Measurements from ENCODE around the gene MCM8. TPM values are rescaled to one million over a fixed set of nuclear protein-coding genes. Genes with fewer than 3 reads are reported as not detected.

Gene MCM8
- total and polyA plus RNA-seq, 9 of the 15 experiments (the other 6 are each of a cell fraction or from before 2014, with no cell fraction given), result 4.5 to 43.8 (median 25.4) TPM

- intact Hi-C loops (cut with micrococcal nuclease) (no loop called here), in situ Hi-C loops (cut with MboI) (no loop called here)
- Histone ChIP-seq H3K36me3 (ENCODE audit: control insufficient read depth, insufficient read depth, low read length) (peaks cover 68% of the 10 kb centered on the region), H3K9ac (ENCODE audit: insufficient read depth in 1 of 2, low read depth in 2 of 2, low read length in 2 of 2) (no peak overlapping the region), H3K9me1 (ENCODE audit: control insufficient read depth, insufficient read depth, low read length) (no peaks in the 10 kb centered on the region), H3K9me3 (replicated peaks; ENCODE audit: control insufficient read depth, insufficient read depth, low read depth, low read length) (no peaks in the 10 kb centered on the region), H2AFZ (ENCODE audit: low read depth, low read length) (no peak overlapping the region), H3K27me3 (ENCODE audit: control insufficient read depth in 2 of 2, insufficient read depth in 2 of 2, low read length in 2 of 2) (no peaks in the 10 kb centered on the region), H3K79me2 (ENCODE audit: control insufficient read depth, insufficient read depth, low read length) (no peaks in the 10 kb centered on the region), H4K20me1 (replicated peaks; ENCODE audit: control insufficient read depth, insufficient read depth, low read length) (no peaks in the 10 kb centered on the region), H3K4me1 (replicated peaks in 1 of 2; ENCODE audit: control insufficient read depth in 2 of 2, insufficient read depth in 2 of 2, low read length in 2 of 2) (no peaks in the 10 kb centered on the region), H3K4me3 (no peak overlapping the region), H3K27ac (ENCODE audit: extremely low read depth, low read depth, low read length) (no peak overlapping the region), H3K4me2 (ENCODE audit: insufficient read depth, low read length) (no peak overlapping the region)
- no peak for TF ChIP-seq BMI1 (IDR thresholded peaks at IDR 0.05; ENCODE audit: low read length)
- TF ChIP-seq GABPA (tag; conservative IDR thresholded peaks at IDR 0.05; ENCODE audit: low read depth), result no peak
- no peak for TF ChIP-seq ESRRB (CRISPR knock-in tag; IDR thresholded peaks at IDR 0.05; ENCODE audit: borderline replicate concordance)
- TF ChIP-seq NR2C2 (CRISPR knock-in tag; IDR thresholded peaks at IDR 0.05), result no peak
- no peak for TF ChIP-seq NR2C2 (tag; IDR thresholded peaks at IDR 0.05)
- no peak for TF ChIP-seq ZBTB5 (IDR thresholded peaks at IDR 0.05)
- TF ChIP-seq RFX7 (CRISPR knock-in tag; IDR thresholded peaks at IDR 0.05), result no peak
- TF ChIP-seq ZNF277 (CRISPR knock-in tag; IDR thresholded peaks at IDR 0.05; ENCODE audit: borderline replicate concordance), result no peak
- TF ChIP-seq HNRNPK (IDR thresholded peaks at IDR 0.05; ENCODE audit: low read depth, low read length, poor library complexity, severe bottlenecking), result no peak
- no peak for TF ChIP-seq ZNF384 (IDR thresholded peaks at IDR 0.05; ENCODE audit: low read depth, low read length)
- no peak for TF ChIP-seq ZNF584 (CRISPR knock-in tag; IDR thresholded peaks at IDR 0.05; ENCODE audit: low read depth)
- no peak for TF ChIP-seq U2AF1 (optimal IDR thresholded peaks at IDR 0.05; ENCODE audit: low read depth, low read length)
- no peak for TF ChIP-seq BRD9 (IDR thresholded peaks at IDR 0.05; ENCODE audit: low read depth, partially characterized antibody)
- no peak for TF ChIP-seq ZNF134 (CRISPR knock-in tag; conservative IDR thresholded peaks at IDR 0.05)
- TF ChIP-seq LARP7 (IDR thresholded peaks at IDR 0.05), result no peak
- FAIRE-seq (no peak), DNase-seq (ENCODE audit: extremely low read depth in 1 of 4, low spot score in 3 of 4) (no peak), ATAC-seq (no peak)
- ChIA-PET CTCF (ENCODE audit: low intra/inter-chr PET ratio) (no interaction called here), POLR2A (no interaction called here)
- 90% methylated on average over 2 of the region's 2 CpGs for WGBS (ENCODE audit: insufficient coverage, low coverage, missing lambda C conversion rate)
- no TSS peak for BruUV-seq (replicated peaks)
Observed at GRCh38 chr20:5970381-5970780, 19.9 kb downstream of the MCM8 start.
